WERI-Rb-1 (cell line): ENCODE measurements around the gene HIP1.

Source experiments
- DNase-seq: peaks from one replicate; pipeline ENCODE4 v3.0.0-alpha.2; 2020
- H3K27ac ChIP-seq: fragments of 250-450 bp; sonication (Bioruptor Pico); 2 replicates; pipeline ENCODE4 v1.5.1; 2020; ENCODE audit warnings: mild to moderate bottlenecking, moderate library complexity
- H3K27me3 ChIP-seq: fragments of 250-450 bp; sonication (Bioruptor Pico); 2 replicates; pipeline ENCODE4 v1.5.1; 2021; ENCODE audit warnings: mild to moderate bottlenecking, low read depth, moderate library complexity; ENCODE audit not compliant: insufficient read depth, severe bottlenecking
- H3K36me3 ChIP-seq: fragments of 250-450 bp; sonication (Bioruptor Pico); 2 replicates; pipeline ENCODE4 v1.5.1; 2020; ENCODE audit warnings: mild to moderate bottlenecking, moderate library complexity
- H3K4me3 ChIP-seq: 2 replicates; pipeline ENCODE4 v1.5.1; 2011; ENCODE audit warnings: low read depth, mild to moderate bottlenecking, control low read depth, low read length
- H3K9me3 ChIP-seq: fragments of 250-450 bp; sonication (Bioruptor Pico); 2 replicates; pipeline ENCODE4 v1.5.1; 2021; ENCODE audit warnings: mild to moderate bottlenecking, moderate library complexity; ENCODE audit not compliant: severe bottlenecking
- TF ChIP-seq, protein P1 (sequence below): IDR thresholded peaks from 2 replicates; pipeline ENCODE4 v1.5.1; 2011; ENCODE audit warnings: low read depth, mild to moderate bottlenecking, control low read depth, inconsistent platforms, low read length

Gene HIP1

DNA sequence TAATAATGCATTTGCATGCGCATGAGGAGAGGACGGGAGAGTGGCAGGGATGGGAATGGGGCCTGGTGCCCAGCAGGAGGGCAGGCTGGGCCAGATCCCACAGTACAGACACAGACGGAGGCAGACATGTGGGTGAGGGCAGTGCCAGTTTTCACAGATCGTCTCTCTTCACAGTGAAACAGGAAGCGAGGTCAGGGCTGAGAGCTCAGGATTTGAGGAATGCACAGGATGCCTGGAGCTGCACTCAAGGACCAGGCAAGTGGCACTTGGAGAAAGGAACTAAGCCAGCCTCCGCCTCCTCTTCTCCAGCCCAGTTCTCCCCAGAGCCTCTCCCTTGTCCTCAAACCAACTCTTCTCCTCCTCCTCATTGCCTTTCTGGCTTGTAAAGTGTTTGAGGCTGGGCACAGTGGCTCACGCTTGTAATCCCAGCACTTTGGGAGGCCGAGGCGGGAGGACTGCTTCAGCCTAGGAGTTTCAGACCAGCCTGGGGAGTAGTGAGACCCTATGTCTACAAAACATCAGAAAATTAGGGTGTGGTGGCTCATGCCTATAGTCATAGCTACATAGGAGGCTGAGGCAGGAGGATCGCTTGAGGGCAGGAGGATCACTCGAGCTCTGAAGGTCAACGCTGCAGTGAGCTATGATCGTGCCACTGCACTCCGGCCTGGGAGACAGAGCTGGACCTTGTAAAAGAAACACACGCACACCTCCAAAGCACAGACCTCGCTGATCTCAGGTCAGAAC is 115.2 kb downstream of the HIP1 start:
- H3K4me3 ChIP-seq: no peak overlapping the region
- TF ChIP-seq, protein P1, sequence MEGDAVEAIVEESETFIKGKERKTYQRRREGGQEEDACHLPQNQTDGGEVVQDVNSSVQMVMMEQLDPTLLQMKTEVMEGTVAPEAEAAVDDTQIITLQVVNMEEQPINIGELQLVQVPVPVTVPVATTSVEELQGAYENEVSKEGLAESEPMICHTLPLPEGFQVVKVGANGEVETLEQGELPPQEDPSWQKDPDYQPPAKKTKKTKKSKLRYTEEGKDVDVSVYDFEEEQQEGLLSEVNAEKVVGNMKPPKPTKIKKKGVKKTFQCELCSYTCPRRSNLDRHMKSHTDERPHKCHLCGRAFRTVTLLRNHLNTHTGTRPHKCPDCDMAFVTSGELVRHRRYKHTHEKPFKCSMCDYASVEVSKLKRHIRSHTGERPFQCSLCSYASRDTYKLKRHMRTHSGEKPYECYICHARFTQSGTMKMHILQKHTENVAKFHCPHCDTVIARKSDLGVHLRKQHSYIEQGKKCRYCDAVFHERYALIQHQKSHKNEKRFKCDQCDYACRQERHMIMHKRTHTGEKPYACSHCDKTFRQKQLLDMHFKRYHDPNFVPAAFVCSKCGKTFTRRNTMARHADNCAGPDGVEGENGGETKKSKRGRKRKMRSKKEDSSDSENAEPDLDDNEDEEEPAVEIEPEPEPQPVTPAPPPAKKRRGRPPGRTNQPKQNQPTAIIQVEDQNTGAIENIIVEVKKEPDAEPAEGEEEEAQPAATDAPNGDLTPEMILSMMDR: no peak
- H3K36me3 ChIP-seq: peaks cover 5% of the 10 kb centered on the region; the same call in 1 of the 2 replicates
- H3K27me3 ChIP-seq: no peaks in the 10 kb centered on the region
- DNase-seq: no peak
- H3K27ac ChIP-seq: no peak overlapping the region
- H3K9me3 ChIP-seq: no peaks in the 10 kb centered on the region

DNA sequence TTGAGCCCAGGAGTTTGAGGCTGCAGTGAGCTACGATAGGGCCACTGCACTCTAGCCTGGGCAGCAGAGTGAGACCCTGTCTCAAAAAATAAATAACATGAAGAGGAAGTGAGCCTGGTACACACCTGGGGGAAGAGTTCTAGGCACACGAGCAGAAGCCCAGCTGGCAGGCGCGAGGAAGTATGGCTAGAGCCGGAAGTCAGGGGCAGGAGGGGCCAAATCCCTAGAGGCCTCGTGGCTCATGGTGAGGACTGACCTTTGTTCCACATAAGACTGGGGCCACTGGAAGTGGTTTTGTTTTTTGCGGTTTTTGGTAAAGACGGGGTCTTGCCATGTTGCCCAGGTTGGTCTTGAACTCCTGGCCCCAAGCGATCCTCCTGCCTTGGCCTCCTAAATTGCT is 117.6 kb downstream of the HIP1 start:
- DNase-seq: no peak
- TF ChIP-seq, protein P1: no peak
- Histone ChIP-seq H3K36me3 (no peaks in the 10 kb centered on the region), H3K4me3 (no peak overlapping the region), H3K27ac (no peak overlapping the region), H3K9me3 (no peaks in the 10 kb centered on the region), H3K27me3 (no peaks in the 10 kb centered on the region)

DNA sequence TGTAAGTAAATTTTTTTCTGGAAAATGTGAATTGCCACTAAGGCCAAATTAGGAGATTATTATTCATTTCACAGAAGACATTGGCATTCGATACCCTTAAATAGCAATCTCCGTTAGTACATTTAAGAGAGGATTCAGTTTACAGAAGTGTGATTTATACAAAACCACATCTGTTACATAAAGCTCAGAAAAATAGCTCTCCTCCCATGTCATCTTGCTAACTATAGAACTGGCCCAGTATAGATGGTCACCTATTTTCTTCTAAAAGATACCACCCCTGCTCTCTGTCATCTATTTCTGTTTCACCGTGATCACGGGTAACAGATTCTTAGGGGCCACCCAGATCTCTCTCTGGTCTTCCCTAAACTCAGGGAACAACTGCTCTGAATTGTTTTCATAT is 119.1 kb downstream of the HIP1 start:
- Histone ChIP-seq H3K27me3 (no peaks in the 10 kb centered on the region), H3K27ac (no peak overlapping the region), H3K9me3 (no peaks in the 10 kb centered on the region), H3K36me3 (no peaks in the 10 kb centered on the region), H3K4me3 (no peak overlapping the region)
- TF ChIP-seq, protein P1: no peak
- no peak for DNase-seq

DNA sequence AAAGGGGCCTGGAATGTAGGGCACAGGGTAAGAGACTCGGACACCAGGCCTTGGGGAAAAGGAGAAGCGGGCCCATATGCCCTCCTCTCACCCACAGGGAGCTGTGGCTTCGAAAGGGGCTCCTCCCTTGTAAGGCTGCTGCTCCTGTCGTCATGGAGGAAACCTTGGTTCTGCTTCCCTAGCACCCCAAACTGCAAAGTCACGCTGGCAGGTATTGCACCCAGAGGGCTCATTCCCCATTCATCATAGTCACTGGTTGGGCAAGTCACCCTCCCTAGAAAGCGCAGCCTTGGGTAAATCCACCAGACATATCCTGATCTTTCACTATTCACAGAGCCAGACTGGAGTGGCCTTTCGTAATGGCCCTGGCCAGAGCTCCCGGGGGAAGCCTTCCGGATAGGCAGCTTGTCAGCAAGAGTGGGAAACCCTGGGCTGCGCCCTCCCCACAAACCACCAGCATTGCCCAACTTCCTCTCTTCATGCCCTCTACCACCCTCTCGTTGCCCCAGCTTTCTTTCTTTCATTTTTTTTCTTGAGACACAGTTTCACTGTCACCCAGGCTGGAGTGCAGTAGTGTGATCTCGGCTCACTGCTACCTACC is 121.0 kb downstream of the HIP1 start:
- no peak overlapping the region for H3K27ac ChIP-seq
- no peak overlapping the region for H3K4me3 ChIP-seq
- TF ChIP-seq, protein P1: no peak
- H3K36me3 ChIP-seq: no peaks in the 10 kb centered on the region
- no peaks in the 10 kb centered on the region for H3K27me3 ChIP-seq
- H3K9me3 ChIP-seq: no peaks in the 10 kb centered on the region
- no peak for DNase-seq

DNA sequence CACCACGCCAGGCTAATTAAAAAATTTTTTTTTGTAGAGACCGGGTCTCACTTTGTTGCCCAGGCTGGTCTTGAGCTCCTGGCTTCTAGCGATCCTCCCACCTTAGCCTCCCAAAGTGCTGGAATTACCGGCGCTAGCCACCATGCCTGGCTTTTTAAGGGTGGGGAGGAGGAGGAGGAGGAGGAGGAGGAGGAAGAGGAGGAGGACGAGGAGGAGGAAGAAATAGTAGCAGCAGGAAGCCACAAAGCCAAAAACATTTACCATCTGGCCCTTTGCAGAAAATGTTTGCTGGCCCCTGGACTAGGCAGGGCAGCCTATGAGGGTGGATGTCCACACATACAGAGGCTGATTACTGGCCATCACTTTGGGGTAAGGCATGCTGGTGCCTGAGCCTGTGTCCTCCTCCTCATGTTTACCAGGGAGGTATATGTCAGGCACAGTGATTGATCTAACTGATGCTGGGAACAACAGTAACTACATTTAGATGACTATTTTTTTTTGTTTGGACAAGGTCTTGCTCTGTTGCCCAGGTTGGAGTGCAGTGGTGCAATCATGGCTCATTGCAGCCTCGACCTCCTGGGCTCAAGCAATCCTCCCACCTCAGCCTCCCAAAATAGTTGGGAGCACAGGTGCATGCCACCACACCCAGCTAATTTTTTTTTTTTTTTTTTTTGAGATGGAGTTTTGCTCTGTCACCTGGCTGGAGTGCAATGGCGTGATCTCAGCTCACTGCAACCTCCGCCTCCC is 122.1 kb downstream of the HIP1 start:
- Histone ChIP-seq H3K27ac (no peak overlapping the region), H3K9me3 (no peaks in the 10 kb centered on the region), H3K36me3 (no peaks in the 10 kb centered on the region)

More for the DNA sequence above, 122.1 kb downstream of the HIP1 start:
- DNase-seq: no peak
- no peak overlapping the region for H3K4me3 ChIP-seq
- no peaks in the 10 kb centered on the region for H3K27me3 ChIP-seq
- TF ChIP-seq, protein P1: no peak
